Suprapubic skin (tissue), 3 donors: ENCODE data around the gene ANXA3.

ENCODE experiments used
- CTCF ChIP-seq, 2 donors: fragments of 200-600 bp in 1 of 2; fragments of 450-650 bp in 1 of 2; sonication (generic) in 1 of 2; IDR thresholded peaks; one replicate each; pipeline ENCODE4 v1.5.1; 2016 to 2019; ENCODE audit warnings: antibody characterized with exemption in 2 of 2, mild to moderate bottlenecking in 1 of 2, moderate library complexity in 1 of 2
- POLR2AphosphoS5 ChIP-seq, 3 donors: sonication (generic); formaldehyde crosslinking; IDR thresholded peaks; one replicate each; pipeline ENCODE4 v1.6.1; 2017; ENCODE audit warnings: antibody characterized with exemption in 3 of 3

GRCh38 chr4:78638337-78639172, 87.0 kb downstream of the ANXA3 start:
- no peak for TF ChIP-seq POLR2AphosphoS5 (IDR thresholded peaks at IDR 0.05)
- TF ChIP-seq CTCF (IDR thresholded peaks at IDR 0.05): no peak
